B cell (primary cell): Measurements from ENCODE around the gene DIS3L2. TPM values are rescaled to one million over a fixed set of nuclear protein-coding genes. Genes with fewer than 3 reads are reported as not detected.
"Not testable (repeated sequence)": the region's sequence is repeated elsewhere in the genome, so short reads cannot be mapped to it uniquely, and the experiment has no call there.

Source experiments
- ATAC-seq: fragments of 200-7000 bp; cut with Tn5 transposase; one replicate; pipeline ENCODE4 v1.10.0; 2021; ENCODE audit warnings: low read depth, mild to moderate bottlenecking, moderate number of reproducible peaks, moderate library complexity
- CTCF ChIA-PET: fragments of 350-600 bp; sonication (Branson Sonifier 250); formaldehyde crosslinking; loops from one replicate; lab custom pipeline; 2021; ENCODE audit warnings: antibody characterized with exemption, inconsistent platforms; lab: Charles Lee
- POLR2A ChIA-PET: fragments of 350-600 bp; sonication (Branson Sonifier 250); formaldehyde crosslinking; loops from one replicate; lab custom pipeline; 2021; ENCODE audit warnings: antibody characterized with exemption; lab: Charles Lee
- DNase-seq: peaks from one replicate; pipeline ENCODE4 v3.0.0; 2013
- H2AFZ ChIP-seq: 2 replicates; pipeline ENCODE4 v1.6.1; 2012; ENCODE audit warnings: mild to moderate bottlenecking, low read depth, low read length; ENCODE audit not compliant: insufficient read depth, poor library complexity, severe bottlenecking
- H3K27ac ChIP-seq, 2 donors: 1 replicate in 1 of 2; 2 replicates in 1 of 2; pipeline ENCODE4 v1.5.1; 2012 to 2013; ENCODE audit warnings: low read length in 2 of 2, mild to moderate bottlenecking in 2 of 2, moderate library complexity in 1 of 2
- H3K27me3 ChIP-seq, 4 experiments: fragments of 200-600 bp in 1 of 4; sonication (generic) in 1 of 4; replicated peaks in 1 of 4; 1 replicate in 2 of 4; 2 replicates in 2 of 4; pipeline versions ENCODE4 v1.6.1 to v1.7.0; 2013 to 2016; ENCODE audit warnings: low read length in 3 of 4, mild to moderate bottlenecking in 2 of 4, mixed read lengths in 1 of 4, moderate library complexity in 1 of 4; ENCODE audit not compliant: insufficient read depth in 4 of 4, control insufficient read depth in 3 of 4; ENCODE audit errors: control extremely low read depth in 1 of 4
- H3K36me3 ChIP-seq, 2 experiments: replicated peaks in 1 of 2; 1 replicate in 1 of 2; 2 replicates in 1 of 2; pipeline versions ENCODE4 v1.6.1 to v1.7.1; 2013; ENCODE audit warnings: low read length in 1 of 2; ENCODE audit not compliant: insufficient read depth in 2 of 2, control insufficient read depth in 1 of 2; ENCODE audit errors: control extremely low read depth in 1 of 2, extremely low read depth in 1 of 2
- H3K4me1 ChIP-seq, 2 donors: fragments of 200-600 bp in 1 of 2; sonication (generic) in 1 of 2; 1 replicate in 1 of 2; 2 replicates in 1 of 2; pipeline versions ENCODE4 v1.5.1 to v1.6.1; 2013 to 2017; ENCODE audit warnings: low read length in 2 of 2; ENCODE audit not compliant: control insufficient read depth in 2 of 2, insufficient read depth in 2 of 2
- H3K4me2 ChIP-seq: replicated peaks from 2 replicates; pipeline ENCODE3; 2012; ENCODE audit warnings: mild to moderate bottlenecking, low read depth, low read length; ENCODE audit not compliant: poor library complexity, severe bottlenecking
- H3K4me3 ChIP-seq, 5 experiments: fragments of 200-600 bp in 1 of 5; sonication (generic) in 1 of 5; 1 replicate in 3 of 5; 2 replicates in 2 of 5; pipeline versions ENCODE4 v1.5.1 to v1.7.0; 2011 to 2016; ENCODE audit warnings: low read length in 4 of 5, mild to moderate bottlenecking in 4 of 5, low read depth in 2 of 5, control low read depth in 1 of 5, moderate library complexity in 1 of 5; ENCODE audit not compliant: insufficient read depth in 1 of 5; ENCODE audit errors: control extremely low read depth in 1 of 5, extremely low read depth in 1 of 5
- H3K79me2 ChIP-seq: fragments of 200-600 bp; sonication (generic); one replicate; pipeline ENCODE4 v1.6.0; 2016; ENCODE audit warnings: low read length; ENCODE audit not compliant: control insufficient read depth, insufficient read depth
- H3K9ac ChIP-seq: fragments of 200-600 bp; sonication (generic); 2 replicates; pipeline ENCODE4 v1.6.1; 2017; ENCODE audit warnings: mild to moderate bottlenecking, low read length, moderate library complexity
- H3K9me3 ChIP-seq, 3 donors: one replicate each; pipeline versions ENCODE4 v1.6.1 to v1.7.1; 2013; ENCODE audit warnings: low read length in 2 of 3; ENCODE audit not compliant: control insufficient read depth in 2 of 3, insufficient read depth in 1 of 3; ENCODE audit errors: control extremely low read depth in 1 of 3
- H4K20me1 ChIP-seq: 2 replicates; pipeline ENCODE4 v1.6.0; 2012; ENCODE audit warnings: mild to moderate bottlenecking, low read length; ENCODE audit not compliant: insufficient read depth, control insufficient read depth, poor library complexity, severe bottlenecking
- H3K27ac Mint-ChIP-seq: one replicate; pipeline ENCODE4 v1.8.0; 2021; ENCODE audit warnings: mixed read lengths
- H3K27me3 Mint-ChIP-seq: one replicate; pipeline ENCODE4 v1.8.0; 2021; ENCODE audit warnings: mixed read lengths
- H3K4me1 Mint-ChIP-seq: one replicate; pipeline ENCODE4 v1.8.0; 2021; ENCODE audit warnings: mixed read lengths
- H3K4me3 Mint-ChIP-seq: one replicate; pipeline ENCODE4 v1.8.0; 2021; ENCODE audit warnings: mixed read lengths
- H3K9me3 Mint-ChIP-seq: one replicate; pipeline ENCODE4 v1.8.0; 2022; ENCODE audit warnings: mixed read lengths; ENCODE audit not compliant: insufficient read depth
- EZH2 ChIP-seq: IDR thresholded peaks from 2 replicates; pipeline ENCODE4 v1.6.1; 2012; ENCODE audit warnings: borderline replicate concordance, low read depth, mild to moderate bottlenecking, moderate library complexity, low read length; ENCODE audit not compliant: insufficient read depth, poor library complexity, severe bottlenecking
- WGBS: methylation state at CpG from one replicate; pipeline ENCODE4 v1.1.5; 2013; ENCODE audit warnings: missing lambda C conversion rate; ENCODE audit not compliant: insufficient coverage; 5-methylcytosine and 5-hydroxymethylcytosine counted together
- intact Hi-C: fragments of 100-400 bp; cut with micrococcal nuclease; formaldehyde crosslinking; loops from one replicate; pipeline ENCODE4 v1.10.0; 2022
- polyA plus RNA-seq: library from polyadenylated mRNA; depleted of rRNA; stranded (reverse); fragments of >200 nt; gene quantifications from 2 replicates; pipeline ENCODE4 v1.2.3, GENCODE V29; 2012
- total RNA-seq, 2 donors: library from RNA; stranded (reverse); fragments of 120-200 nt in 1 of 2; gene quantifications; 1 replicate in 1 of 2; 2 replicates in 1 of 2; pipeline versions ENCODE4 v1.2.3 to v1.2.4, GENCODE V29; 2013 to 2022
- TF ChIP-seq, protein P1 (sequence below): fragments of 200-600 bp; IDR thresholded peaks from one replicate; pipeline ENCODE4 v1.8.0; 2022; ENCODE audit warnings: antibody characterized with exemption, mild to moderate bottlenecking

Gene DIS3L2
- total and polyA plus RNA-seq, 2 donors (not counting 1 experiment from before 2014, with no cell fraction given) = 34.5 to 70.1 TPM

- WGBS = 94% methylated on average over 28 of the region's 28 CpGs
- Histone ChIP-seq H2AFZ (no peak overlapping the region), H3K27ac (no peak overlapping the region), H3K79me2 (no peaks in the 10 kb centered on the region), H3K4me2 (no peak overlapping the region), H3K9ac (no peak overlapping the region), H3K4me1 (no peaks in the 10 kb centered on the region), H3K27me3 (no peaks in the 10 kb centered on the region), H3K4me3 (no peak overlapping the region), H4K20me1 (no peaks in the 10 kb centered on the region), H3K9me3 (no peaks in the 10 kb centered on the region), H3K36me3 (peaks cover 0 to 5% of the 10 kb centered on the region in 2 experiments)
- CTCF ChIA-PET = no interaction called here
- no peaks in the 10 kb centered on the region for H3K27me3 Mint-ChIP-seq
- DNase-seq = no peak
- POLR2A ChIA-PET = no interaction called here
- H3K9me3 Mint-ChIP-seq = no peaks in the 10 kb centered on the region
- no peak overlapping the region for H3K4me3 Mint-ChIP-seq
- TF ChIP-seq, protein P1, sequence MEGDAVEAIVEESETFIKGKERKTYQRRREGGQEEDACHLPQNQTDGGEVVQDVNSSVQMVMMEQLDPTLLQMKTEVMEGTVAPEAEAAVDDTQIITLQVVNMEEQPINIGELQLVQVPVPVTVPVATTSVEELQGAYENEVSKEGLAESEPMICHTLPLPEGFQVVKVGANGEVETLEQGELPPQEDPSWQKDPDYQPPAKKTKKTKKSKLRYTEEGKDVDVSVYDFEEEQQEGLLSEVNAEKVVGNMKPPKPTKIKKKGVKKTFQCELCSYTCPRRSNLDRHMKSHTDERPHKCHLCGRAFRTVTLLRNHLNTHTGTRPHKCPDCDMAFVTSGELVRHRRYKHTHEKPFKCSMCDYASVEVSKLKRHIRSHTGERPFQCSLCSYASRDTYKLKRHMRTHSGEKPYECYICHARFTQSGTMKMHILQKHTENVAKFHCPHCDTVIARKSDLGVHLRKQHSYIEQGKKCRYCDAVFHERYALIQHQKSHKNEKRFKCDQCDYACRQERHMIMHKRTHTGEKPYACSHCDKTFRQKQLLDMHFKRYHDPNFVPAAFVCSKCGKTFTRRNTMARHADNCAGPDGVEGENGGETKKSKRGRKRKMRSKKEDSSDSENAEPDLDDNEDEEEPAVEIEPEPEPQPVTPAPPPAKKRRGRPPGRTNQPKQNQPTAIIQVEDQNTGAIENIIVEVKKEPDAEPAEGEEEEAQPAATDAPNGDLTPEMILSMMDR = no peak
- TF ChIP-seq EZH2 = no peak
- intact Hi-C loops = no loop called here
- H3K4me1 Mint-ChIP-seq = no peaks in the 10 kb centered on the region
- no peak for ATAC-seq
- H3K27ac Mint-ChIP-seq = no peak overlapping the region
Measured at GRCh38 chr2:232333361-232334135, 372.0 kb downstream of the DIS3L2 start.

DNA sequence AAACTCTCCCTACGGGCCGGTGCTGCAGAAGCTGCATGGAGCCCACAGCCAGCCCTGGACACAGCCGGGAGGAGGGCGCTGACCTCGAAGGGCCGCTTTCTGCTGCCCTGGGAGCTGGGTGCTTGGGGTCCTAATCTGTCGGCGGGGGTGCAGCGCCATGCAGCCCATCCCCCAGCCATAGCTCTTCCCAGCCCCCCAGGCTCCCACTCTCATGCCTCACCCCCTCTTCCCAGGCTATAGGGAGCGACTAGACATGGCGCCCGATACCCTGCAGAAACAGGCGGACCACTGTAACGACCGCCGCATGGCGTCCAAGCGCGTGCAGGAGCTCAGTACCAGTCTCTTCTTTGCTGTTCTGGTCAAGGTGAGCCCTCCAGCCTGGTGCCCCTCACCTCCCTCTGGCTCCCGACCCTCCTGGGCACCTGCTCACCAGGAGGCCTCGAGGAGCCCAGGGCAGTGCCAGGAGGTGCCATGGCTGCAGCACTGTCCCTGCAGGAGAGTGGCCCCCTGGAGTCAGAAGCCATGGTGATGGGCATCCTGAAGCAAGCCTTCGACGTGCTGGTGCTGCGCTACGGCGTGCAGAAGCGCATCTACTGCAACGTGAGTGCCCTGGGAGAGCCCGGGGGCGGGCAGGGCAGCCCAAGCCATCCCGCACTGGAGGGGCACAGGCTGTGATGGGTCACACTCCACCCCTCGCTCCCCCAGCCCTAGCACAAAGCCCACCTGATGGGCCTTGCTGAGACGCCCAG is 372.8 kb downstream of the DIS3L2 start:
- intact Hi-C loops, H4K20me1 ChIP-seq, DNase-seq, H3K79me2 ChIP-seq, H3K4me3 ChIP-seq, H3K27me3 Mint-ChIP-seq, H3K27ac ChIP-seq, H3K27ac Mint-ChIP-seq, H3K27me3 ChIP-seq, H3K9me3 ChIP-seq, H3K4me1 ChIP-seq, H3K4me1 Mint-ChIP-seq, ATAC-seq, H3K4me3 Mint-ChIP-seq, H3K9me3 Mint-ChIP-seq, H3K9ac ChIP-seq, H2AFZ ChIP-seq, H3K36me3 ChIP-seq, POLR2A ChIA-PET, H3K4me2 ChIP-seq, CTCF ChIA-PET: not testable (repeated sequence)
- 95% methylated on average over 16 of the region's 33 CpGs for WGBS

GRCh38 chr2:232334885-232335205 is 373.3 kb downstream of the DIS3L2 start:
- H3K4me3 ChIP-seq, intact Hi-C loops, DNase-seq, H3K4me2 ChIP-seq, H3K4me3 Mint-ChIP-seq, H3K4me1 Mint-ChIP-seq, POLR2A ChIA-PET, H3K27ac Mint-ChIP-seq, H3K27me3 ChIP-seq, H3K9ac ChIP-seq, ATAC-seq, H3K4me1 ChIP-seq, H3K9me3 ChIP-seq, H3K27ac ChIP-seq, H3K36me3 ChIP-seq, H3K27me3 Mint-ChIP-seq, H3K9me3 Mint-ChIP-seq, H4K20me1 ChIP-seq, H3K79me2 ChIP-seq, H2AFZ ChIP-seq, CTCF ChIA-PET: not testable (repeated sequence)
- no CpG with 5 or more reads among the region's 6 CpGs for WGBS
